GM21390 (cell line): ENCODE results near the gene SF3B4.
"Not testable (repeated sequence)": the region's sequence is repeated elsewhere in the genome, so short reads cannot be mapped to it uniquely, and the experiment has no call there.

Experiments used
- ATAC-seq: cut with Tn5 transposase; IDR thresholded peaks from one replicate; pipeline ENCODE4 v1.9.1; 2021; ENCODE audit not compliant: unreplicated experiment

The SF3B4 gene, protein sequence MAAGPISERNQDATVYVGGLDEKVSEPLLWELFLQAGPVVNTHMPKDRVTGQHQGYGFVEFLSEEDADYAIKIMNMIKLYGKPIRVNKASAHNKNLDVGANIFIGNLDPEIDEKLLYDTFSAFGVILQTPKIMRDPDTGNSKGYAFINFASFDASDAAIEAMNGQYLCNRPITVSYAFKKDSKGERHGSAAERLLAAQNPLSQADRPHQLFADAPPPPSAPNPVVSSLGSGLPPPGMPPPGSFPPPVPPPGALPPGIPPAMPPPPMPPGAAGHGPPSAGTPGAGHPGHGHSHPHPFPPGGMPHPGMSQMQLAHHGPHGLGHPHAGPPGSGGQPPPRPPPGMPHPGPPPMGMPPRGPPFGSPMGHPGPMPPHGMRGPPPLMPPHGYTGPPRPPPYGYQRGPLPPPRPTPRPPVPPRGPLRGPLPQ

DNA sequence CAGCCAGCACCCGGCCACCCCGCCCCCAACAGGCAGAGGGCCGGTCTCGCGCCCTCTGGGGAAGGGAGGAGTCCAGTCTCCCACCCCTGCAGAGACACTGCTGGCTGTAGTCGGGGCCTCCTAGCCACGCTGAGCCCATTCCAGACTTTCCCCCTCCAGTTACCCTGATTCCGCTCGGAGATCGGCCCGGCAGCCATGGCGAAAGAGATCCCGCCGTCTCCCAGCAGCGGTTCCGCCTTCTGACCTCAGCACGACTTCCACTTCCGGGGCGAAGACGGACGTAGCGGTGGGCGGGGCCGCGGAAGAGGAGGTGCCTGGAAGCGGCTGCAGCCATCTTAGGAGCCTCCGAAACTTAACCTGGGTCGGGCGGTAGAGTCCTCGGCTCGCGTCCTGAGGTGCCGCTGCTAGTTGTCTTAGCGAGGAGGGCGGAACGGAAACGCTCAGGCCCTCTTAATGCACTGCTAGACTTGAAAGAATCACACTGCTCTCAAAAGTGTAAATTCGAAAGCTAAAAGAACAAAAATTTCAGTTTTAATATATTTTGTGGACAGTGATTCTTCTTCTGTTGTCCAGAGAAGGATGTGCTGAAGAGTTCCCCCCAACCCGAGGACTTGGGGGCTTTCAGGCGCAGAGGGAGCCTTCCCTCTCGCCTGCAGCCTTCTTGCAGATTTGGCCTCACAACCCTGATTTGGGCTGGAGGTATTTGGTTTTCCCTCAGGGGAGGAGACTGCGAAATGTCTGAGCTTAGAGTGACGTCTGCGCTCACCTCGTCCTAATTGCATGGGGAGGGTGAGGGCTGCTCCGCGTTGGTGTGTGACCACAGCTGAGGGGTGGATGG is at the start of gene SF3B4:
TSS of gene SF3B4 (minus strand) at position 241 of the 838 bp plus-strand sequence. CDS start at position 197, 44 bp downstream.
- peak; percentile 90 for ATAC-seq

- no peak for ATAC-seq
Observed at GRCh38 chr1:149977345-149977744, 49.7 kb upstream of the SF3B4 start.

DNA sequence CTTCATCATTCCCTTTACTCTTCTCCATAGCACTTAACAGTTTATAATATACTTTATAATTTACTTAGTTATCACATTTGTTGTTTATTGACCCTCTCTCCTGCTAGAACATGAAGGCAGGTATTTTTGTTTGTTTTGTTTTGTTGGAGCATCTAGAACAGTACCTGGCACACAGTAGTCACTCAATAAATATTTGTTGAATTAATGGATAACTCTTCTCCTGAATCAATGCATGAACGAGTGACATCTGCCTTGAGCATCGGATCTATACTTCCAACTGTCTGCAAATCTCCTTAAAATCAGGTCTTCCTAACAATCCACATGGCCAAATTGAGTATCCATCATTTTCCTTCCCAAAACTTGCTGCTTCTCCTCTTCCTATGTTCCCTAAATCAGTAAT is 44.9 kb upstream of the SF3B4 start:
- ATAC-seq, result no peak

DNA sequence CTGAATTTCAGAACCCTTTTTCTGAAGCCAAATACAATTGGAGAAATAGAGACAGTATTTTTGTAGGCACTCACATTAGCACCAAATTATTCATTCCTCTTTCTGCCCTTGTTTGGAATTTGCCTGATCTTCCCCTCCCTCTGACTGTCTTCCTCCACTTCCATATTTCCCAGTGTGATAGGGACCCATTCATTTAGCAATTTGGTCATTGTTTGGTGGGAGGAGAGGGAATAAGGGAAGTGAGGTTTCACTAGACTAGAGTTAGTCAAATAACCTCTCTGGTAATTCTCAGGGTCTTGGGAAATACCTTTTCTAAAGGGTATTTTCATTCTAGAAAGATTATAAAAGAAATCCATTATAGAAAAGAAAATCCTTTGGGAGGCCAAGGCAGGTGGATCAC is 40.0 kb upstream of the SF3B4 start:
- ATAC-seq, result no peak

- no peak for ATAC-seq
Observed at GRCh38 chr1:149967041-149967440, 39.4 kb upstream of the SF3B4 start.

- no peak for ATAC-seq
Observed at GRCh38 chr1:149966405-149966804, 38.8 kb upstream of the SF3B4 start.

DNA sequence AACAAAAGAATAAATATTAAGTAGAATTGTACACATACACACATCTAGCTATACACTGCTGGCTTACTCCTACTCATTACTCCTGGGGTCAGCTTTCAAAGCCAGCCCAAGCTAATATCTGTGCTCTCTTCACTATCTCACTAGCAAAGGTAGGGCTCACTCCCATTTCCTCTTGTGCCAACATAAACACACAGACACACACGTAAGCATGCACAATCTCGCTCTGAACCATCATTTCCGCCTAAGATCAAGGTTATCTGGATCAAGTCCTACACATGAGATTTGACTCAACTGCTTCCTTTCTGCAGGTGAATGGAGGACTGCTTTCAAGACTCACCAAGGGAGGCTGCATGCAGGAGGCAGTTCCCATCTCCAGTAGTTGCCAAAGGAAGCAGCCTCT is 37.8 kb upstream of the SF3B4 start:
- no peak for ATAC-seq

DNA sequence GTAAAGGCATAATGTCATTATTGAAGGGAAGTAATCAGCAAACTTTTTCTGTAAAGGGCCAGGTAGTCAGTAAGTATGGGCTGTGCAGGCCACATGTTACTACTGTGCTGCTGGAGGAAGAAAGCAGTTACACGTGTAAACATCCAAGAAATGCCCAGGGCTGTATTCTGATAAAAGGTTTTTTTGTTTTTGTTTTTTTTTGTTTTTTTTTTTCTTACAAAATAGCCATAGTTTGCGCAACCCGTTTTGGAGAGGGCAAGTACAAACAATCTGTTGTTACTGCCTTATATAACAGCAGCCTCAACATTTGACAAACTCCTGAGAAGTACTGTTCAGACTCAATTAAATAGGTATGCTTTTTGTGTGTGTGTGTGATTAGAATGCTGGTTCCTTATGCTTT is 35.8 kb upstream of the SF3B4 start:
- no peak for ATAC-seq

GRCh38 chr1:149962736-149963135 is 35.1 kb upstream of the SF3B4 start:
- ATAC-seq, result no peak

DNA sequence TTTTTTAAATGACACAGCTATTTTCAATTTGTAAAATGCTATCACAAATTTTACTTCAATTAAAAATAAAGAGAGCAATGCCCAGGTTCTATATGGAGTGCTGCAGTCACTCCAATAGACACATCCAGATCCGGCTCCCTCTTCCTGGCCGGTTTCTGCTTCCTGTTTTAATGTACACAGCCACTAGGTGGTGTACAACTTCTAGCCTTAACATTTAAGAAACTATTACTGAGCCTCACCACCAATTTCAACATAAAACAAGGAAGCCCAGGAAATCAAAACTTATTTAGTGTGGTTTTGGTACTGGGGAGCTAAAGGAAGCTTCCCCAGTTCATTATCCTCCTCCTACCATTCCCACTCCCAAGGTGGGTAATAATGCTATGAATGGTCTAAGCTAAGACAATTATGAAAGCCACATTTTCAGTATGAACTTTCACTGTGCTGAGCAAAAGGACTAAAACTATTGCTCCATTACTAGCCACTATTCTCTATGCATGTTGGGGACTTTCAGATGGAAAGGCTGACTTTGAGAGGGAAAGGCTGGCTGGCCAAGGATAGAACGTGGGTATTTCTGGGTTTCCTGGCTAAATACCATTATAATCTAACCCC is 34.5 kb upstream of the SF3B4 start:
- ATAC-seq, result no peak

- not testable (repeated sequence) for ATAC-seq
Observed at GRCh38 chr1:149957548-149957947, 29.9 kb upstream of the SF3B4 start.

DNA sequence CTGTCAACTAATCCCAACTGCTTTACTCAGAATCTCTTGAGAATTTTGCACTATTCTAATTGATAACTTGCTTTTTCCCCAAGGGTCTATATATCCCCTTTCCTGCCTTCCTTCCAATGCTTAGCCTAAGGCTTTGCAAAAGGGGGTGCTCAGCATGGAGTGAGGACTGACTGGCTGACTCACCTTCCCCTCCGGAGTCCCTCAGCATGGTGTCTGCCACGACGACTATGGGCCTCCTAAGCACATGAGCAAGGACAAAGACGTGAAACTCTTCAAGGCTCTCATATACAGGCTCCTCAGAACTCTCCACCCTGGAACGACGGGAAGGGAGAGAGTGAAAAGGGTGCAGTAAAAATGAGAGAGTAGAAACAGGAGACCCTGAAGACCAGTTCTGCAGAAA is 22.3 kb upstream of the SF3B4 start:
- ATAC-seq, result no peak

- no peak for ATAC-seq
Observed at GRCh38 chr1:149945206-149945605, 17.6 kb upstream of the SF3B4 start.

- no peak for ATAC-seq
Observed at GRCh38 chr1:149942885-149943284, 15.3 kb upstream of the SF3B4 start.

DNA sequence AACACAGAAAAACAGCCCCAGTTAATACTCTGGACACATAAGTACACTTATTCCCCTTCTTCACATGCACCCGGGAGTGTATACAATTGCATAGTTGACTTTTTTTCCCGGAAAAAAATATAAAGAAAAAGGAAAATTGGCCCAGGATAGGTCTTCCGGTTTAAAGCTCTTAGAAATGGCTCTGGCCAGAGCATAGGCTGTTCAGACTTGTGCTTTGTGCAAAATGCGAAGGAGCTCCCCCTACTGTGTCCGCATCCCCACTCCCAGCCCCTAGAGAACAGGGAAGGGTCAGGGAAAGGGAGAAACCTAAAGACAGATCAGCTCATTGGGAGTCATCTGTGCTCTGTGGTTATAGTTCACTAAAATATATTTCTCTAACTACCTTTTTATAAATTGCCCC is 14.6 kb upstream of the SF3B4 start:
- no peak for ATAC-seq

GRCh38 chr1:149940427-149940826 is 12.8 kb upstream of the SF3B4 start:
- ATAC-seq, result no peak

DNA sequence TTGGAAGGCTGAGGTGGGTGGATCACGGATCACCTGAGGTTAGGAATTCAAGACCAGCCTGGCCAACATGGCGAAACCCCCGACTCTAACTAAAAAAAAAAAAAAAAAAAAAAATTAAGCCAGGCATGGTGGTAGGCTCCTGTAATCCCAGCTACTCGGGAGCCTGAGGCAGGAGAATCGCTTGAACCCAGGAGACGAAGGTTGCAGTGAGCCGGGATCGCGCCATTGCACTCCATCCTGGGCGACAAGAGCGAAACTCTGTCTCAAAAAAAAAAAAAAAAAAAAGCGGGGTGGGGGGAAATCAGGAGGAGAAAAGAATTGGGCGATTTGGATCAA is 11.0 kb upstream of the SF3B4 start:
- ATAC-seq, result not testable (repeated sequence)

GRCh38 chr1:149937759-149938158 is 10.2 kb upstream of the SF3B4 start:
- no peak for ATAC-seq

- ATAC-seq, result no peak
Observed at GRCh38 chr1:149936992-149937705, 9.5 kb upstream of the SF3B4 start.

DNA sequence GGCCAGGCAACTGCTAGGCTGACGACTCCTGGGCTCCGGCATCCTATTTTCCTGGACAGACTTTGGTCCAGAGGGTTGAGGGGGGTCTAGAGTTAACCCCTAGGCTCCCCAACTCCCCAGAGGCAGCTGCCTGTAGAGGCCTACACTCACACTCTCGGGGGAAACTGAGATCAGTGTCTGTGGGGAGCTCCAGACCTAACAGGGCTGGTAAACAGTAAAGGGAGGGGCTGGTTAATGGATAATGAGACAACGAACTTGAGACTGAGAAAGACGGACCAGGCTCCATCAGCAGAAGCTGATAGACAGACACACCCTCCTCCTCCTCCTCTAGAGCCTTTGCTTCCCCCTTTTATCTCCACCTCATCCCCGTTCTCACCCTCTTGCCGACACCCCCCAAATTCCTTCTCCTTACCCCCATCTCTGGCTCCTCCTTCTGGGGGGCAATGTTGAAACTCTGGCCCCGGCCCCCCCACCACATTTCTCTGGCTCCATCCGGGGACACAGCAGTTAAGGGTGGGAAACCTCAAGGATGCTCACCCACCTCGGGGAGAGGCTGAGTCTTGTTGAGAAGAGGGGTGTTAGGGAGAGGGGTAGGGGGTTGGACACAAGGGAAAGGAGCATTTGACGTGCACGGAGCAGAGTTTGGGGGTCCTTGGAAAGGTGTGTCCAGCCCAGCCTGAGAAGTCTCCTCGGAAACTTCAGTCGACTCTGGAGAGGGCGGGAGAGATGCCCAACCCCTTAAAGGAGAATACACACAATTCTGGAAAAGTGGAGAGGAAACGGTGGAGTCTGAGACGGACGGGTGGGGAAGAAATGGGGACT is 8.8 kb upstream of the SF3B4 start, which contains the start of gene MTMR11:
TSS of gene MTMR11 (minus strand) at position 710 of the 822 bp plus-strand sequence. CDS start at position 478, 232 bp downstream.
- ATAC-seq, result no peak
